Type B pancreatic cell (in vitro differentiated cells): ENCODE measurements around the gene GRK6. TPM values are rescaled to one million over a fixed set of nuclear protein-coding genes. Genes with fewer than 3 reads are reported as not detected.

ENCODE experiments used
- DNase-seq: peaks from one replicate; pipeline ENCODE4 v3.0.0; 2021; ENCODE audit warnings: mixed read lengths; ENCODE audit not compliant: unreplicated experiment; ENCODE audit errors: extremely low spot score
- H3K27ac Mint-ChIP-seq: 2 replicates; pipeline ENCODE4 v1.8.0; 2021; ENCODE audit warnings: mild to moderate bottlenecking, mixed read lengths
- H3K27me3 Mint-ChIP-seq: 2 replicates; pipeline ENCODE4 v1.8.0; 2021; ENCODE audit warnings: mixed read lengths
- H3K36me3 Mint-ChIP-seq: 2 replicates; pipeline ENCODE4 v1.8.0; 2021; ENCODE audit warnings: mixed read lengths
- H3K4me1 Mint-ChIP-seq: one replicate; pipeline ENCODE4 v1.8.0; 2021; ENCODE audit warnings: mixed read lengths; ENCODE audit not compliant: unreplicated experiment
- H3K4me3 Mint-ChIP-seq: 2 replicates; pipeline ENCODE4 v1.8.0; 2021; ENCODE audit warnings: mild to moderate bottlenecking, mixed read lengths
- H3K9me3 Mint-ChIP-seq: 2 replicates; pipeline ENCODE4 v1.8.0; 2021; ENCODE audit warnings: mixed read lengths
- CTCF ChIP-seq: fragments of 200-600 bp; sonication (generic); conservative IDR thresholded peaks from 2 replicates; pipeline ENCODE4 v1.5.0; 2021; ENCODE audit warnings: antibody characterized with exemption, mild to moderate bottlenecking
- total RNA-seq: library from RNA; stranded (reverse); gene quantifications from 2 replicates; pipeline ENCODE4 v1.2.1, GENCODE V29; 2021; ENCODE audit warnings: low replicate concordance

GRK6 gene
- total RNA-seq, 1 donor from 2014 or later: 47.3 TPM

- Mint-ChIP-seq H3K27me3 (no peaks in the 10 kb centered on the region), H3K36me3 (no peaks in the 10 kb centered on the region), H3K4me3 (no peak overlapping the region), H3K4me1 (peaks cover 13% of the 10 kb centered on the region), H3K27ac (no peak overlapping the region), H3K9me3 (no peaks in the 10 kb centered on the region)
- no peak for TF ChIP-seq CTCF
- DNase-seq: no peak
Observed at GRCh38 chr5:177432143-177432838, 5.8 kb downstream of the GRK6 start.

- no peak for TF ChIP-seq CTCF
- Mint-ChIP-seq H3K27ac (no peak overlapping the region), H3K9me3 (no peaks in the 10 kb centered on the region), H3K27me3 (no peaks in the 10 kb centered on the region), H3K4me1 (peaks cover 9% of the 10 kb centered on the region), H3K36me3 (peaks cover 5% of the 10 kb centered on the region), H3K4me3 (no peak overlapping the region)
- DNase-seq: no peak
Observed at GRCh38 chr5:177432839-177433657, 6.6 kb downstream of the GRK6 start.

- Mint-ChIP-seq H3K4me1 (peaks cover 8% of the 10 kb centered on the region), H3K4me3 (no peak overlapping the region), H3K27me3 (no peaks in the 10 kb centered on the region), H3K27ac (no peak overlapping the region), H3K36me3 (peaks cover 6% of the 10 kb centered on the region), H3K9me3 (no peaks in the 10 kb centered on the region)
- DNase-seq: no peak
- no peak for TF ChIP-seq CTCF
Observed at GRCh38 chr5:177433658-177434217, 7.3 kb downstream of the GRK6 start.

- H3K4me3 Mint-ChIP-seq: no peak overlapping the region
- H3K4me1 Mint-ChIP-seq: peaks cover under 1% of the 10 kb centered on the region
- DNase-seq: no peak
- no peak for TF ChIP-seq CTCF
- H3K9me3 Mint-ChIP-seq: no peaks in the 10 kb centered on the region
- no peaks in the 10 kb centered on the region for H3K27me3 Mint-ChIP-seq
- peaks cover 10% of the 10 kb centered on the region for H3K36me3 Mint-ChIP-seq
- no peak overlapping the region for H3K27ac Mint-ChIP-seq
Observed at GRCh38 chr5:177434437-177434836, 8.0 kb downstream of the GRK6 start.

GRCh38 chr5:177434942-177435738 lies 8.7 kb downstream of the GRK6 start:
- no peaks in the 10 kb centered on the region for H3K27me3 Mint-ChIP-seq
- H3K36me3 Mint-ChIP-seq: peaks cover 16% of the 10 kb centered on the region
- H3K4me1 Mint-ChIP-seq: no peaks in the 10 kb centered on the region
- H3K4me3 Mint-ChIP-seq: no peak overlapping the region
- TF ChIP-seq CTCF: no peak
- no peak for DNase-seq
- no peak overlapping the region for H3K27ac Mint-ChIP-seq
- no peaks in the 10 kb centered on the region for H3K9me3 Mint-ChIP-seq
